SK-N-SH treated with all-trans-retinoic acid at 6 μM for 48 hours (cell line): ENCODE results near the gene MKI67.

ENCODE experiments used
- ARNTL ChIP-seq: fragments of 450-650 bp; formaldehyde crosslinking; IDR thresholded peaks from 2 replicates; pipeline ENCODE4 v1.5.0; 2020; ENCODE audit warnings: low read depth, mild to moderate bottlenecking, moderate library complexity, borderline replicate concordance
- ISL1 ChIP-seq: fragments of 250-450 bp; sonication (Bioruptor Pico); IDR thresholded peaks from 2 replicates; pipeline ENCODE4 v2.1.2; 2022; ENCODE audit warnings: mild to moderate bottlenecking, moderate library complexity
- OSR1 ChIP-seq: fragments of 250-450 bp; sonication (Bioruptor Pico); IDR thresholded peaks from 2 replicates; pipeline ENCODE4 v1.8.0; 2022; ENCODE audit warnings: moderate library complexity, mild to moderate bottlenecking, inconsistent platforms
- PATZ1 ChIP-seq: fragments of 250-450 bp; sonication (Bioruptor Pico); IDR thresholded peaks from 2 replicates; pipeline ENCODE4 v1.8.0; 2020; ENCODE audit warnings: mild to moderate bottlenecking, moderate library complexity, borderline replicate concordance
- PPARA ChIP-seq: fragments of 250-450 bp; sonication (Bioruptor Pico); IDR thresholded peaks from 2 replicates; pipeline ENCODE4 v1.5.0; 2020; ENCODE audit warnings: mild to moderate bottlenecking, borderline replicate concordance
- RARB ChIP-seq: fragments of 250-450 bp; sonication (Bioruptor Pico); IDR thresholded peaks from 2 replicates; pipeline ENCODE4 v1.8.0; 2021; ENCODE audit warnings: mild to moderate bottlenecking, moderate library complexity
- TCF4 ChIP-seq: fragments of 250-450 bp; sonication (Bioruptor Pico); IDR thresholded peaks from 2 replicates; pipeline ENCODE4 v1.8.0; 2021; ENCODE audit warnings: mild to moderate bottlenecking, moderate library complexity, borderline replicate concordance
- TOX ChIP-seq: fragments of 250-450 bp; sonication (Bioruptor Pico); IDR thresholded peaks from 2 replicates; pipeline ENCODE4 v1.8.0; 2021; ENCODE audit warnings: mild to moderate bottlenecking, moderate library complexity, borderline replicate concordance
- TSHZ2 ChIP-seq: fragments of 250-450 bp; sonication (Bioruptor Pico); IDR thresholded peaks from 2 replicates; pipeline ENCODE4 v1.5.0; 2020; ENCODE audit warnings: mild to moderate bottlenecking, moderate library complexity
- ZFP3 ChIP-seq: fragments of 250-450 bp; sonication (Bioruptor Pico); IDR thresholded peaks from 2 replicates; pipeline ENCODE4 v1.5.0; 2020; ENCODE audit warnings: mild to moderate bottlenecking, moderate library complexity
- ZFP30 ChIP-seq: fragments of 450-650 bp; formaldehyde crosslinking; IDR thresholded peaks from 2 replicates; pipeline ENCODE4 v1.5.0; 2022; ENCODE audit warnings: mild to moderate bottlenecking, moderate library complexity
- ZNF70 ChIP-seq: fragments of 450-650 bp; formaldehyde crosslinking; IDR thresholded peaks from 2 replicates; pipeline ENCODE4 v1.5.0; 2020; ENCODE audit warnings: mild to moderate bottlenecking, moderate library complexity

- TF ChIP-seq PATZ1 (CRISPR knock-in tag), result no peak
- TF ChIP-seq TSHZ2 (CRISPR knock-in tag), result no peak
- TF ChIP-seq ZFP30, result no peak
- no peak for TF ChIP-seq OSR1 (CRISPR knock-in tag)
- no peak for TF ChIP-seq ZNF70
- TF ChIP-seq PPARA (CRISPR knock-in tag), result no peak
- no peak for TF ChIP-seq ARNTL (CRISPR knock-in tag)
- no peak for TF ChIP-seq ISL1 (CRISPR knock-in tag)
- TF ChIP-seq RARB (CRISPR knock-in tag), result no peak
- no peak for TF ChIP-seq TCF4
- TF ChIP-seq ZFP3 (CRISPR knock-in tag), result no peak
- TF ChIP-seq TOX (CRISPR knock-in tag), result no peak
These were observed 41.9 kb downstream of the MKI67 start for GRCh38 chr10:128084364-128084763.
